DOHH2 (cell line): ENCODE data around the gene PCDH9.

Source experiments
- H3F3A ChIP-seq: fragments of 200-600 bp; sonication (generic), shearing (Covaris generic); 2 replicates; pipeline ENCODE4 v1.6.0; 2016; ENCODE audit warnings: antibody characterized with exemption, mild to moderate bottlenecking; ENCODE audit not compliant: control insufficient read depth, insufficient read depth
- H3K27ac ChIP-seq: fragments of 200-600 bp; sonication (generic); 2 replicates; pipeline ENCODE4 v1.5.1; 2014; ENCODE audit warnings: low read depth, mild to moderate bottlenecking, low read length, moderate library complexity
- H3K27me3 ChIP-seq: fragments of 200-600 bp; sonication (generic); 2 replicates; pipeline ENCODE4 v1.6.1; 2014; ENCODE audit warnings: mild to moderate bottlenecking, low read length, mixed read lengths; ENCODE audit not compliant: control insufficient read depth
- H3K36me3 ChIP-seq: fragments of 200-600 bp; sonication (generic); 2 replicates; pipeline ENCODE4 v1.6.1; 2014; ENCODE audit warnings: mild to moderate bottlenecking, low read length, moderate library complexity, mixed read lengths; ENCODE audit not compliant: control insufficient read depth
- H3K4me1 ChIP-seq: fragments of 200-600 bp; sonication (generic); 2 replicates; pipeline ENCODE4 v1.6.1; 2014; ENCODE audit warnings: mild to moderate bottlenecking, low read length, mixed read lengths; ENCODE audit not compliant: control insufficient read depth
- H3K4me2 ChIP-seq: fragments of 200-600 bp; sonication (generic); 2 replicates; pipeline ENCODE4 v1.6.0; 2014; ENCODE audit warnings: mild to moderate bottlenecking, low read length, moderate library complexity
- H3K4me3 ChIP-seq: fragments of 200-600 bp; sonication (generic); 2 replicates; pipeline ENCODE4 v1.5.1; 2014; ENCODE audit warnings: mild to moderate bottlenecking, low read length, mixed read lengths
- H3K79me2 ChIP-seq: fragments of 200-600 bp; sonication (generic); 2 replicates; pipeline ENCODE4 v1.6.1; 2014; ENCODE audit warnings: mild to moderate bottlenecking, low read length, mixed read lengths; ENCODE audit not compliant: control insufficient read depth
- H3K9me2 ChIP-seq: fragments of 200-600 bp; sonication (generic); replicated peaks from 2 replicates; pipeline ENCODE4 v1.6.1; 2014; ENCODE audit warnings: mild to moderate bottlenecking, low read length, mixed read lengths; ENCODE audit not compliant: control insufficient read depth
- H3K9me3 ChIP-seq: fragments of 200-600 bp; sonication (generic); 2 replicates; pipeline ENCODE4 v1.6.1; 2014; ENCODE audit warnings: antibody characterized with exemption, low read length, mixed read lengths; ENCODE audit not compliant: control insufficient read depth, insufficient read depth
- H4K20me1 ChIP-seq: fragments of 200-600 bp; sonication (generic); 2 replicates; pipeline ENCODE4 v1.6.0; 2014; ENCODE audit warnings: low read depth, mild to moderate bottlenecking, antibody characterized with exemption, low read length, moderate library complexity; ENCODE audit not compliant: control insufficient read depth, insufficient read depth
- CTCF ChIP-seq: fragments of 200-600 bp; sonication (generic); IDR thresholded peaks from one replicate; pipeline ENCODE4 v1.5.1; 2014; ENCODE audit warnings: antibody characterized with exemption, mild to moderate bottlenecking, low read depth, low read length; ENCODE audit not compliant: poor library complexity, severe bottlenecking
- EZH2phosphoT487 ChIP-seq: fragments of 200-600 bp; sonication (generic); IDR thresholded peaks from 2 replicates; pipeline ENCODE4 v1.6.1; 2017; ENCODE audit warnings: borderline replicate concordance, mild to moderate bottlenecking, antibody characterized with exemption, low read length, moderate library complexity, mixed read lengths

PCDH9 gene

GRCh38 chr13:67137044-67137735, 92.9 kb downstream of the PCDH9 start:
- H3K36me3 ChIP-seq = no peaks in the 10 kb centered on the region
- no peaks in the 10 kb centered on the region for H3F3A ChIP-seq
- no peak overlapping the region for H3K27ac ChIP-seq
- no peaks in the 10 kb centered on the region for H3K9me2 ChIP-seq
- H3K4me3 ChIP-seq = no peak overlapping the region
- TF ChIP-seq CTCF = no peak
- no peak for TF ChIP-seq EZH2phosphoT487
- H3K4me1 ChIP-seq = peaks cover 6% of the 10 kb centered on the region; the same call in 1 of the 2 replicates
- no peaks in the 10 kb centered on the region for H3K9me3 ChIP-seq
- no peaks in the 10 kb centered on the region for H3K79me2 ChIP-seq
- no peaks in the 10 kb centered on the region for H4K20me1 ChIP-seq
- no peak overlapping the region for H3K4me2 ChIP-seq
- no peaks in the 10 kb centered on the region for H3K27me3 ChIP-seq

GRCh38 chr13:67136157-67136556, 94.0 kb downstream of the PCDH9 start:
- no peak overlapping the region for H3K27ac ChIP-seq

GRCh38 chr13:67135356-67135755, 94.8 kb downstream of the PCDH9 start:
- H3K9me2 ChIP-seq = no peaks in the 10 kb centered on the region
- H3K27ac ChIP-seq = no peak overlapping the region
- H3K4me2 ChIP-seq = no peak overlapping the region
- no peaks in the 10 kb centered on the region for H3K27me3 ChIP-seq
- TF ChIP-seq EZH2phosphoT487 (no peak), CTCF (no peak)
- H3K4me3 ChIP-seq = no peak overlapping the region
- H3F3A ChIP-seq = no peaks in the 10 kb centered on the region
- H4K20me1 ChIP-seq = no peaks in the 10 kb centered on the region
- H3K36me3 ChIP-seq = no peaks in the 10 kb centered on the region
- no peaks in the 10 kb centered on the region for H3K79me2 ChIP-seq
- H3K9me3 ChIP-seq = no peaks in the 10 kb centered on the region
- peaks cover 6% of the 10 kb centered on the region; the same call in 1 of the 2 replicates for H3K4me1 ChIP-seq

More at GRCh38 chr13:67136157-67136556, 94.0 kb downstream of the PCDH9 start:
- no peaks in the 10 kb centered on the region for H4K20me1 ChIP-seq
- no peaks in the 10 kb centered on the region for H3K27me3 ChIP-seq
- no peaks in the 10 kb centered on the region for H3K36me3 ChIP-seq
- H3K4me3 ChIP-seq = no peak overlapping the region
- no peaks in the 10 kb centered on the region for H3F3A ChIP-seq
- H3K9me3 ChIP-seq = no peaks in the 10 kb centered on the region
- H3K4me2 ChIP-seq = no peak overlapping the region
- H3K4me1 ChIP-seq = peaks cover 6% of the 10 kb centered on the region; the same call in 1 of the 2 replicates
- TF ChIP-seq CTCF (no peak), EZH2phosphoT487 (no peak)
- no peaks in the 10 kb centered on the region for H3K9me2 ChIP-seq
- no peaks in the 10 kb centered on the region for H3K79me2 ChIP-seq
